ENCODE results near the gene PTCHD4.

GRCh38 chr6:48110436-48111142 lies 408 bp downstream of the PTCHD4 start:
- TF ChIP-seq CTCF (IDR thresholded peaks at IDR 0.05; ENCODE audit: low read depth, low read length, missing input control) (no peak), SP1 (IDR thresholded peaks at IDR 0.05) (no peak), RAD21 (IDR thresholded peaks at IDR 0.05) (no peak), ZBTB33 (IDR thresholded peaks at IDR 0.05) (no peak), RXRA (IDR thresholded peaks at IDR 0.05) (no peak), GABPA (IDR thresholded peaks at IDR 0.05 in 1 of 2, conservative IDR thresholded peaks at IDR 0.05 in 1 of 2) (no peak), EGR1 (IDR thresholded peaks at IDR 0.05; ENCODE audit: low read depth in 2 of 2) (no peak), JUND (IDR thresholded peaks at IDR 0.05) (no peak)
